ENCODE results near the gene RHBDL3. TPM values are rescaled to one million over a fixed set of nuclear protein-coding genes. Genes with fewer than 3 reads are reported as not detected.
A peak's percentile ranks its signal among the peaks of the same experiment; 100 is the strongest.

Gene RHBDL3
- total and polyA plus RNA-seq, 9 donors: 0.83 to 5.6 (median 2.0) TPM

- H3K9me3 ChIP-seq: no peaks in the 10 kb centered on the region
- intact Hi-C loops (cut with DNase I): no loop called here
- no peak overlapping the region for H3K4me3 ChIP-seq
- no peaks in the 10 kb centered on the region for H3K27me3 ChIP-seq
- DNase-seq: no peak
- H3K4me1 ChIP-seq (ENCODE audit: insufficient read depth): no peaks in the 10 kb centered on the region
- H3K36me3 ChIP-seq: no peaks in the 10 kb centered on the region
- TF ChIP-seq, protein P1, sequence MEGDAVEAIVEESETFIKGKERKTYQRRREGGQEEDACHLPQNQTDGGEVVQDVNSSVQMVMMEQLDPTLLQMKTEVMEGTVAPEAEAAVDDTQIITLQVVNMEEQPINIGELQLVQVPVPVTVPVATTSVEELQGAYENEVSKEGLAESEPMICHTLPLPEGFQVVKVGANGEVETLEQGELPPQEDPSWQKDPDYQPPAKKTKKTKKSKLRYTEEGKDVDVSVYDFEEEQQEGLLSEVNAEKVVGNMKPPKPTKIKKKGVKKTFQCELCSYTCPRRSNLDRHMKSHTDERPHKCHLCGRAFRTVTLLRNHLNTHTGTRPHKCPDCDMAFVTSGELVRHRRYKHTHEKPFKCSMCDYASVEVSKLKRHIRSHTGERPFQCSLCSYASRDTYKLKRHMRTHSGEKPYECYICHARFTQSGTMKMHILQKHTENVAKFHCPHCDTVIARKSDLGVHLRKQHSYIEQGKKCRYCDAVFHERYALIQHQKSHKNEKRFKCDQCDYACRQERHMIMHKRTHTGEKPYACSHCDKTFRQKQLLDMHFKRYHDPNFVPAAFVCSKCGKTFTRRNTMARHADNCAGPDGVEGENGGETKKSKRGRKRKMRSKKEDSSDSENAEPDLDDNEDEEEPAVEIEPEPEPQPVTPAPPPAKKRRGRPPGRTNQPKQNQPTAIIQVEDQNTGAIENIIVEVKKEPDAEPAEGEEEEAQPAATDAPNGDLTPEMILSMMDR (IDR thresholded peaks at IDR 0.05): no peak
- TF ChIP-seq POLR2A (IDR thresholded peaks at IDR 0.05) (no peak), EP300 (IDR thresholded peaks at IDR 0.05) (no peak)
- 76 to 82% (median 81%) methylated on average over 9 of the region's 9 CpGs for WGBS, 3 donors
- H3K27ac ChIP-seq: no peak overlapping the region
Observed at GRCh38 chr17:32305049-32305448, 39.4 kb downstream of the RHBDL3 start.

DNA sequence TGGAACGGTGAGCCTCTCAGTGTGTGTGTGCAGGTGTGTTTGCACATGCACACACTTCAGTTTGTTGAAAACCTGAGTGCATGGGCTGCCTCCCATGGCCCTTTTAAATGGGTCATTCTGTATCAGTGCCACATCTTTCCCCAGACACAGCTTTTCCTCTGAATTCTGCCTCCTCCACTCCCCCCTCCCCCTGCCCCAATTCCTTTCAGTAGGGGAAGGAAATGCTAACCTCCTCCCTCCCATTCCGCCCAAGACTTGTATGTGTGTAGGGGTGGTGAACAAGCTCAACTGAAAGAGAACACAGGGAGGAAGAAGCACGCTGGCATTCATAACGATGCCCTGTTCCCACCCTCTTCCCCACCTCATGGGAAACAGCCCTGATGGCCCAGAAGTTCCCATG is 42.0 kb downstream of the RHBDL3 start:
- 70 to 76% (median 72%) methylated on average over 4 of the region's 4 CpGs for WGBS, 3 donors
- Histone ChIP-seq H3K36me3 (no peaks in the 10 kb centered on the region), H3K27ac (no peak overlapping the region), H3K27me3 (no peaks in the 10 kb centered on the region), H3K4me1 (ENCODE audit: insufficient read depth) (no peaks in the 10 kb centered on the region), H3K9me3 (no peaks in the 10 kb centered on the region), H3K4me3 (no peak overlapping the region)
- no peak for TF ChIP-seq POLR2A (IDR thresholded peaks at IDR 0.05)
- no peak for TF ChIP-seq EP300 (IDR thresholded peaks at IDR 0.05)
- TF ChIP-seq, protein P1 (IDR thresholded peaks at IDR 0.05): no peak
- DNase-seq: no peak
- intact Hi-C loops (cut with DNase I): no loop called here

DNA sequence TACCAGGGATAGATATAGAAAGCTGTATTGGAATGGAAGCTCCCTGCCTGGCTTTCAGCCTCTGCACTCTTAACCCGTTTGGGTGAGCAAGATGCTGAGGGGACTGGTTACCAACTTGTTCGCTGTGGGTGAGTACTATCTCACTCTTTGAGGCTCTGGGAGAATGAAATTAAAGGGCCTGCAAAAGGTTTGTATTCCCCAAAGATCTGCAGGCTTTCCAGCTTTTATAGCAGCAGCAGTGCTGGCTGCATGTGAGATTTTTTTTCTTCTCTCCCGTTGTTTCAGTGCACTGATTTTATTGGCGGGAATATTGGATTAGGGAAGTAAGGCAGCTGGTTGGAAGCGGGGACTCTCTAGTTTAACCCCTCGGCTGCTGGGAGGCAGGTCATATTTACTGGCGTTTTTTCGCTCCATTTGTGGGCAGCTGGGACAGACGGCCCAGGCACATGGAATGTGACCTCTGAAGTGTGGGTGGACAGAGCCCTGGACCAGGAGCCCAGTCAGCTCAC is 45.5 kb downstream of the RHBDL3 start:
- Histone ChIP-seq H3K9me3 (no peaks in the 10 kb centered on the region), H3K36me3 (no peaks in the 10 kb centered on the region), H3K27ac (peak overlapping the region in 1 of 2 donors; percentile 50), H3K4me1 (ENCODE audit: insufficient read depth) (no peaks in the 10 kb centered on the region), H3K27me3 (no peaks in the 10 kb centered on the region), H3K4me3 (no peak overlapping the region)
- WGBS, 3 donors: 3 to 7% (median 7%) methylated on average over 9 of the region's 9 CpGs
- TF ChIP-seq EP300 (IDR thresholded peaks at IDR 0.05): no peak
- no peak for TF ChIP-seq POLR2A (IDR thresholded peaks at IDR 0.05)
- TF ChIP-seq, protein P1 (IDR thresholded peaks at IDR 0.05): no peak
- intact Hi-C loops (cut with DNase I): loop anchor here in 1 of 4 donors (10.0 kb wide), 1 partner anchor 56 kb away; no protein-coding TSS in a partner anchor
- DNase-seq: peak in 1 of 5 donors; percentile 32

DNA sequence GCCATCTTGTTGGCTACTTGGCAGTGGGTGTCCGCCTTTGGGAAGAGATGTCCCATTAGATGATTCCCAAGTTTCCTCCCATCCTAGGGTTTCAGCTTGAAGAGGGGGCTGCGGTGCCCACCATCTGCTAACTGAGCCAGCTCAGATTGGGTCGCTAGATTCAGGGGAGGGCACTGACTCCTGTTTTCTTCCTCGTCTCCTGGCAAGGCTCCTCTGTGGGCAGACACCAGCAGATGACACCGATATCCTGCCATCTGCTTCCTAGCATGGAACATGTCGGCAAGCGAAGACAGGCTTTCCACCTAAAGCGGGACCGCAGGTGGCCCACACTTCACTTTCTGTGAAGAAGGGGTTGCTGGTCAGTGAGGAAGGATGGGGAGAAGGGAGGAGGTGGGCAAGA is 49.0 kb downstream of the RHBDL3 start:
- no peak overlapping the region for H3K4me3 ChIP-seq
- no peaks in the 10 kb centered on the region for H3K36me3 ChIP-seq
- no peaks in the 10 kb centered on the region for H3K9me3 ChIP-seq
- no peak for DNase-seq
- 86 to 94% (median 90%) methylated on average over 9 of the region's 9 CpGs for WGBS, 3 donors
- TF ChIP-seq EP300 (IDR thresholded peaks at IDR 0.05) (no peak), POLR2A (IDR thresholded peaks at IDR 0.05) (no peak)
- TF ChIP-seq, protein P1 (IDR thresholded peaks at IDR 0.05): no peak
- no peak overlapping the region for H3K27ac ChIP-seq
- H3K27me3 ChIP-seq: no peaks in the 10 kb centered on the region
- intact Hi-C loops (cut with DNase I): loop anchor here in 2 of 4 donors (5.0 to 10.0 kb wide), 2 partner anchors 60 to 62 kb away; no protein-coding TSS in a partner anchor
- H3K4me1 ChIP-seq (ENCODE audit: insufficient read depth): no peaks in the 10 kb centered on the region

All from ovary (tissue), 9 donors.